ENCODE results near the gene TRAPPC3L.

Gene TRAPPC3L

GRCh38 chr6:116450185-116450710 is 95.2 kb downstream of the TRAPPC3L start:
- no peak for DNase-seq
- intact Hi-C loops (cut with DNase I), result no loop called here

GRCh38 chr6:116449565-116449964 is 95.9 kb downstream of the TRAPPC3L start:
- intact Hi-C loops (cut with DNase I), result no loop called here
- DNase-seq, result no peak

GRCh38 chr6:116447496-116448011 is 97.9 kb downstream of the TRAPPC3L start:
- intact Hi-C loops (cut with DNase I), result no loop called here
- no peak for DNase-seq

GRCh38 chr6:116447052-116447451 is 98.4 kb downstream of the TRAPPC3L start:
- no peak for DNase-seq

GRCh38 chr6:116446399-116446798 is 99.1 kb downstream of the TRAPPC3L start:
- intact Hi-C loops (cut with DNase I), result no loop called here
- no peak for DNase-seq

More at GRCh38 chr6:116447052-116447451, 98.4 kb downstream of the TRAPPC3L start:
- intact Hi-C loops (cut with DNase I), result no loop called here

GRCh38 chr6:116445102-116445501 is 100.4 kb downstream of the TRAPPC3L start:
- no peak for DNase-seq
- intact Hi-C loops (cut with DNase I), result no loop called here

Data from head of caudate nucleus (tissue), 42 donors.